22Rv1 (cell line): ENCODE results near the gene CDC42BPB.

Experiments used
- ZFX ChIP-seq: fragments of 450-650 bp; IDR thresholded peaks from 2 replicates; pipeline ENCODE4 v1.6.1; 2017; ENCODE audit warnings: antibody characterized with exemption, borderline replicate concordance
- TF ChIP-seq, protein P1 (sequence below): fragments of 450-650 bp; IDR thresholded peaks from 2 replicates; pipeline ENCODE4 v1.5.1; 2017; ENCODE audit warnings: mild to moderate bottlenecking

DNA sequence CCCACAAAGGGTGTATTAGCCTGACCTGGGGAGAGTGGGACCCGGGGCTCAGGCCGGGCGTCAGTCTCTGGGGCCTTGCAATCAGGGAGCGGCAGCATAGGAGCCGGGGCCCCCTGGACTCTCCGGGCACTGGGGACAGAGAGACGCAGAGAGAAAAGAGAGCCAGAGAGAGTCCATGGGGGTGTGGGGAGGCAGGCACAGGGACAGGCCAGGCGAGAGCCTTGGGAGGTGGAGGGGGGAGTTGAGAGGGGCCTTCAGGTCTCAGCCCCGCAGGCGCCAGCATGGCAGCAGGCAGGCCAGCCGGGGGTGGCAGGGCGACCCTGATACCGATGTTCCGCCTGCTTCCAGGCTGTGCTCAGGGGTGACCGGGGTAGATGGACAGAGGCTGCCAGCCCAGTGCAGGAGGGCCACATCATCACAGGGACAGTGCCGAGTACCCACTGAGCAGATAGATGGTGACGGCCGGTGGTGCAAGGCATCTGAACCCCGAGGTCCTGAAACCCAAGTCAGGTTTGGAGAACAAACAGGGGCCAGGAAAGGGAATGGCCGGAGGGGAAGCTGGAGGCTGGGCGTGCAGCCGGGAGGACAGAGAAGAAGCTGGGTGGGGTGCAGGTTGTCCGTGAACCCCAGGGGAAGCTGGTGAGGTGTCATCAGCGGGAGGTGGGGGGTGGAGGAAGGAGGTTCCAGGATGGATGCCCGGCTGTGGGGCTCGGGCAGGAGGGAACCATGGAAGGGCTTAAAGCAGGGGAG is 40.1 kb upstream of the CDC42BPB start:
- TF ChIP-seq, protein P1, sequence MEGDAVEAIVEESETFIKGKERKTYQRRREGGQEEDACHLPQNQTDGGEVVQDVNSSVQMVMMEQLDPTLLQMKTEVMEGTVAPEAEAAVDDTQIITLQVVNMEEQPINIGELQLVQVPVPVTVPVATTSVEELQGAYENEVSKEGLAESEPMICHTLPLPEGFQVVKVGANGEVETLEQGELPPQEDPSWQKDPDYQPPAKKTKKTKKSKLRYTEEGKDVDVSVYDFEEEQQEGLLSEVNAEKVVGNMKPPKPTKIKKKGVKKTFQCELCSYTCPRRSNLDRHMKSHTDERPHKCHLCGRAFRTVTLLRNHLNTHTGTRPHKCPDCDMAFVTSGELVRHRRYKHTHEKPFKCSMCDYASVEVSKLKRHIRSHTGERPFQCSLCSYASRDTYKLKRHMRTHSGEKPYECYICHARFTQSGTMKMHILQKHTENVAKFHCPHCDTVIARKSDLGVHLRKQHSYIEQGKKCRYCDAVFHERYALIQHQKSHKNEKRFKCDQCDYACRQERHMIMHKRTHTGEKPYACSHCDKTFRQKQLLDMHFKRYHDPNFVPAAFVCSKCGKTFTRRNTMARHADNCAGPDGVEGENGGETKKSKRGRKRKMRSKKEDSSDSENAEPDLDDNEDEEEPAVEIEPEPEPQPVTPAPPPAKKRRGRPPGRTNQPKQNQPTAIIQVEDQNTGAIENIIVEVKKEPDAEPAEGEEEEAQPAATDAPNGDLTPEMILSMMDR, result no peak
- TF ChIP-seq ZFX, result no peak
